ENCODE results near the gene SLC50A1.
"Not testable (repeated sequence)": the region's sequence is repeated elsewhere in the genome, so short reads cannot be mapped to it uniquely, and the experiment has no call there.

SLC50A1 gene

GRCh38 chr1:155166471-155167165 is 31.0 kb downstream of the SLC50A1 start:
- no peak overlapping the region for H3K4me3 ChIP-seq (ENCODE audit: severe bottlenecking)
- TF ChIP-seq CTCF (IDR thresholded peaks at IDR 0.05; ENCODE audit: poor library complexity, severe bottlenecking), result no peak
- H3K27me3 ChIP-seq (ENCODE audit: insufficient read depth, poor library complexity, severe bottlenecking), result no peaks in the 10 kb centered on the region
- H3K4me1 ChIP-seq (ENCODE audit: insufficient read depth, poor library complexity, severe bottlenecking), result no peaks in the 10 kb centered on the region
- H3K36me3 ChIP-seq (ENCODE audit: low read depth), result peaks cover 17% of the 10 kb centered on the region
- no peak overlapping the region for H3K27ac ChIP-seq (ENCODE audit: poor library complexity, severe bottlenecking)
- DNase-seq (ENCODE audit: low spot score) (no peak), ATAC-seq (ENCODE audit: low read depth) (no peak)
- H3K9me3 ChIP-seq (ENCODE audit: severe bottlenecking), result no peaks in the 10 kb centered on the region

- TF ChIP-seq CTCF (IDR thresholded peaks at IDR 0.05; ENCODE audit: poor library complexity, severe bottlenecking), result peak; percentile 94
- H3K27me3 ChIP-seq (ENCODE audit: insufficient read depth, poor library complexity, severe bottlenecking), result no peaks in the 10 kb centered on the region
- peak overlapping the region; percentile 4 for H3K4me3 ChIP-seq (ENCODE audit: severe bottlenecking)
- DNase-seq (ENCODE audit: low spot score) (peak; percentile 83), ATAC-seq (ENCODE audit: low read depth) (peak; percentile 75)
- no peaks in the 10 kb centered on the region for H3K4me1 ChIP-seq (ENCODE audit: insufficient read depth, poor library complexity, severe bottlenecking)
- peaks cover 21% of the 10 kb centered on the region for H3K36me3 ChIP-seq (ENCODE audit: low read depth)
- no peaks in the 10 kb centered on the region for H3K9me3 ChIP-seq (ENCODE audit: severe bottlenecking)
- no peak overlapping the region for H3K27ac ChIP-seq (ENCODE audit: poor library complexity, severe bottlenecking)
Measured at GRCh38 chr1:155167166-155168104, 31.8 kb downstream of the SLC50A1 start.

- H3K9me3 ChIP-seq (ENCODE audit: severe bottlenecking); ATAC-seq (ENCODE audit: low read depth); H3K4me3 ChIP-seq (ENCODE audit: severe bottlenecking); H3K27ac ChIP-seq (ENCODE audit: poor library complexity, severe bottlenecking); H3K4me1 ChIP-seq (ENCODE audit: insufficient read depth, poor library complexity, severe bottlenecking); H3K27me3 ChIP-seq (ENCODE audit: insufficient read depth, poor library complexity, severe bottlenecking); DNase-seq (ENCODE audit: low spot score): not testable (repeated sequence)
- H3K36me3 ChIP-seq (ENCODE audit: low read depth), result peaks cover 21% of the 10 kb centered on the region
- TF ChIP-seq CTCF (IDR thresholded peaks at IDR 0.05; ENCODE audit: poor library complexity, severe bottlenecking), result peak; percentile 65
Measured at GRCh38 chr1:155168105-155168445, 32.4 kb downstream of the SLC50A1 start.

- no peak overlapping the region for H3K27ac ChIP-seq (ENCODE audit: poor library complexity, severe bottlenecking)
- no peak for ATAC-seq (ENCODE audit: low read depth)
- no peak overlapping the region for H3K4me3 ChIP-seq (ENCODE audit: severe bottlenecking)
- no peak for DNase-seq (ENCODE audit: low spot score)
- no peak for TF ChIP-seq CTCF (IDR thresholded peaks at IDR 0.05; ENCODE audit: poor library complexity, severe bottlenecking)
- no peaks in the 10 kb centered on the region for H3K4me1 ChIP-seq (ENCODE audit: insufficient read depth, poor library complexity, severe bottlenecking)
- H3K27me3 ChIP-seq (ENCODE audit: insufficient read depth, poor library complexity, severe bottlenecking), result no peaks in the 10 kb centered on the region
- H3K9me3 ChIP-seq (ENCODE audit: severe bottlenecking), result no peaks in the 10 kb centered on the region
- H3K36me3 ChIP-seq (ENCODE audit: low read depth), result peaks cover 21% of the 10 kb centered on the region
Measured at GRCh38 chr1:155168456-155169210, 33.0 kb downstream of the SLC50A1 start.
